Endodermal cell (in vitro differentiated cells): ENCODE data around the gene SLC16A14. TPM values are rescaled to one million over a fixed set of nuclear protein-coding genes. Genes with fewer than 3 reads are reported as not detected.
A peak's percentile ranks its signal among the peaks of the same experiment; 100 is the strongest.

Source experiments
- DNase-seq: peaks from one replicate; pipeline ENCODE4 v3.0.0-alpha.2; 2017
- H3K27ac ChIP-seq: 2 replicates; pipeline ENCODE4 v1.5.1; 2013; ENCODE audit warnings: mild to moderate bottlenecking, low read depth, low read length, moderate library complexity
- H3K27me3 ChIP-seq: 2 replicates; pipeline ENCODE4 v1.6.1; 2013; ENCODE audit warnings: mild to moderate bottlenecking, low read length, moderate library complexity; ENCODE audit not compliant: insufficient read depth, control insufficient read depth, poor library complexity, severe bottlenecking
- H3K36me3 ChIP-seq: 2 replicates; pipeline ENCODE4 v1.7.0; 2013; ENCODE audit warnings: mild to moderate bottlenecking, low read length, moderate library complexity; ENCODE audit not compliant: control insufficient read depth, insufficient read depth
- H3K4me1 ChIP-seq: one replicate; pipeline ENCODE4 v1.7.0; 2013; ENCODE audit warnings: low read length; ENCODE audit not compliant: control insufficient read depth, insufficient read depth
- H3K4me3 ChIP-seq: 2 replicates; pipeline ENCODE4 v1.5.1; 2013; ENCODE audit warnings: mild to moderate bottlenecking, low read length, moderate library complexity
- H3K9ac ChIP-seq: 2 replicates; pipeline ENCODE4 v1.6.1; 2013; ENCODE audit warnings: mild to moderate bottlenecking, low read length, moderate library complexity; ENCODE audit not compliant: poor library complexity, severe bottlenecking; ENCODE audit errors: extremely low read depth
- H3K9me3 ChIP-seq: 2 replicates; pipeline ENCODE4 v1.6.1; 2013; ENCODE audit warnings: mild to moderate bottlenecking, low read length, moderate library complexity; ENCODE audit not compliant: control insufficient read depth
- H3K27ac Mint-ChIP-seq: 2 replicates; pipeline ENCODE4 v1.8.0; 2020; ENCODE audit warnings: mixed read lengths
- H3K27me3 Mint-ChIP-seq: 2 replicates; pipeline ENCODE4 v1.8.0; 2021; ENCODE audit warnings: mild to moderate bottlenecking, mixed read lengths; ENCODE audit not compliant: insufficient read depth
- H3K36me3 Mint-ChIP-seq: 2 replicates; pipeline ENCODE4 v1.8.0; 2020; ENCODE audit warnings: low read depth, mixed read lengths
- H3K4me1 Mint-ChIP-seq: 2 replicates; pipeline ENCODE4 v1.8.0; 2020; ENCODE audit warnings: mixed read lengths
- H3K4me3 Mint-ChIP-seq: 2 replicates; pipeline ENCODE4 v1.8.0; 2020; ENCODE audit warnings: mild to moderate bottlenecking, moderate library complexity, mixed read lengths
- H3K9me3 Mint-ChIP-seq: 2 replicates; pipeline ENCODE4 v1.8.0; 2020; ENCODE audit warnings: mild to moderate bottlenecking, mixed read lengths
- WGBS, 2 experiments: methylation state at CpG; one replicate each; pipeline versions ENCODE4 v1.1.5 to v1.1.7; 2013; ENCODE audit warnings: missing lambda C conversion rate in 2 of 2, mixed read lengths in 1 of 2; ENCODE audit not compliant: insufficient coverage in 1 of 2, insufficient read length in 1 of 2; 5-methylcytosine and 5-hydroxymethylcytosine counted together
- total RNA-seq, 2 donors: library from RNA; stranded (reverse); fragmentation: NEBNext Ultra II Directional in 1 of 2; extraction: Animal tissue kit (Norgen Biotek cat#: 25700) in 1 of 2; gene quantifications; 2 replicates in 1 of 2; 3 replicates in 1 of 2; pipeline ENCODE4 v1.2.1, GENCODE V29; 2021
- TF ChIP-seq, protein P1 (sequence below): fragments of 200-600 bp; sonication (generic); conservative IDR thresholded peaks from 2 replicates; pipeline ENCODE4 v1.5.0; 2021; ENCODE audit warnings: antibody characterized with exemption, mild to moderate bottlenecking

SLC16A14 gene
- total RNA-seq, 2 donors from 2014 or later = 1.2 to 10.2 TPM

DNA sequence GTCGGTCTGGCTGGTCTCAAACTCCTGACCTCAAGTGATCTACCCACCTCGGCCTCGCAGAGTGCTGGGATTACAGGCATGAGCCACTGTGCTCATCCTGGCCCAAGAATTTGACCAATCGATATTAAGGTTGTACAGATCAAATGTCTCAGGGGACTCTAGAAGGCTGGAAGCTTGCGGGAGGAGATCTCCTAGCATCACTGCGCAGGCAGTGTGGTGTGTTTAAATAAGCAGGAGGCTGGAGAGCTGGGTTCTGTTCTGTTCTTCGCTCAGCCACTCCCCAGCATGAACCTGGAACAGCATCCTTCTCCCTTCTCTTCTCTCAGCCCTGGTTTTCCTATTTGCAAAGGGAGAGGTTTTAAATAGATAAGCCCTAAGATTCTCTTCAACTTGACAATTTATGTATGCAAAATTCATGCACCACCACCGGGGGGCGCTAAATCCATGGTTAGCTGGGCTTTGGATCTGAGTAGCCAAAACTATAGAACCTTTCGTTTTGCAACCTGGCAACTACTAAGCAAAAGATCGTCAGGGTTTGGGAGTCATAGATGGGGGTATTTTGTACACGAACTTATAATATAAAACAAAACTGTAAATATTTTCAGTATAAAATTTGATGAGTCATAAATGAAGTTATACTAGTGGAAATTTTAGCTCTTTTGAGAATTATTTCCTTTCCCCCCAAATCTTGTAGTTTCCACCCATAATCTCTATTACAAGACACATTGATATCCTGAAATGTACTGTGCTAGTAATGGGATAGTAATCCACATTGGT lies 60.6 kb downstream of the SLC16A14 start:
- 69 to 93% methylated on average over 3 to 10 of the region's 12 CpGs for WGBS, 2 experiments
- H3K4me3 ChIP-seq = no peak overlapping the region
- Mint-ChIP-seq H3K4me3 (no peak overlapping the region), H3K9me3 (no peaks in the 10 kb centered on the region), H3K27ac (no peak overlapping the region), H3K4me1 (peaks cover 4% of the 10 kb centered on the region), H3K36me3 (peaks cover 10% of the 10 kb centered on the region), H3K27me3 (no peaks in the 10 kb centered on the region)
- DNase-seq = peak; percentile 94
- H3K4me1 ChIP-seq = no peaks in the 10 kb centered on the region
- no peaks in the 10 kb centered on the region for H3K27me3 ChIP-seq
- no peaks in the 10 kb centered on the region for H3K9me3 ChIP-seq
- H3K27ac ChIP-seq = no peak overlapping the region
- H3K9ac ChIP-seq = no peak overlapping the region
- TF ChIP-seq, protein P1, sequence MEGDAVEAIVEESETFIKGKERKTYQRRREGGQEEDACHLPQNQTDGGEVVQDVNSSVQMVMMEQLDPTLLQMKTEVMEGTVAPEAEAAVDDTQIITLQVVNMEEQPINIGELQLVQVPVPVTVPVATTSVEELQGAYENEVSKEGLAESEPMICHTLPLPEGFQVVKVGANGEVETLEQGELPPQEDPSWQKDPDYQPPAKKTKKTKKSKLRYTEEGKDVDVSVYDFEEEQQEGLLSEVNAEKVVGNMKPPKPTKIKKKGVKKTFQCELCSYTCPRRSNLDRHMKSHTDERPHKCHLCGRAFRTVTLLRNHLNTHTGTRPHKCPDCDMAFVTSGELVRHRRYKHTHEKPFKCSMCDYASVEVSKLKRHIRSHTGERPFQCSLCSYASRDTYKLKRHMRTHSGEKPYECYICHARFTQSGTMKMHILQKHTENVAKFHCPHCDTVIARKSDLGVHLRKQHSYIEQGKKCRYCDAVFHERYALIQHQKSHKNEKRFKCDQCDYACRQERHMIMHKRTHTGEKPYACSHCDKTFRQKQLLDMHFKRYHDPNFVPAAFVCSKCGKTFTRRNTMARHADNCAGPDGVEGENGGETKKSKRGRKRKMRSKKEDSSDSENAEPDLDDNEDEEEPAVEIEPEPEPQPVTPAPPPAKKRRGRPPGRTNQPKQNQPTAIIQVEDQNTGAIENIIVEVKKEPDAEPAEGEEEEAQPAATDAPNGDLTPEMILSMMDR = peak; percentile 93
- H3K36me3 ChIP-seq = no peaks in the 10 kb centered on the region

DNA sequence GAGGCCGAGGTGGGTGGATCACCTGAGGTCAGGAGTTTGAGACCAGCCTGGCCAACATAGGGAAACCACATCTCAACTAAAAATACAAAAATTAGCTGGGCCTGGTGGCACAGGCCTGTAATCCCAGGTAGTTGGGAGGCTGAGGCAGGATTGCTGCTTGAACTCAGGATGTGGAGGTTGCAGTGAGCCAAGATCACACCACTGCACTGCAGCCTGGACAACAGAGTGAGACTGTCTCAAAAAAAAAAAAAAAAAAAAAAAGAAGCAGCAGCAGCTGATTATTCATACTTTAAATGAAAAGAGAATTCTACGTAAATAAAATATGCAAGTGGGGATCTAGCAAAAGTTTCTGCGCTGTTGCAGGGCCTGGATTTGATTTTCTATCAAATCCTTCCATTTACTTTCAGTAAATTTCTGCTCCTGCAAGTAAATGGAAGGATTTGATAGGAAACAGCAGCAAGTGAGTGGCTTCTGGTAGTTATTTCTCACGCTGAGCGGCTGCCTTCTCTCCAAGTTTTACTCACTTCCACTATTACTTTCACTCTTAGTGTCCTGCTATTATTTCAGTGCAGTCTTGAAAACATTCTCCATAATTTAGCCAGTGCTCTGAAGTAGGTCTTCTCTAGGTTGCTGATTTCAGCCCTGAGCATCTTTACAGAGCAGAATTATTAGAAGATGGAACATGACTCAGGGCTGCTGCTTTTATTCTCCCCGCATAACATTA lies 68.4 kb downstream of the SLC16A14 start:
- WGBS, 2 experiments = 91% methylated on average over 4 to 6 of the region's 6 CpGs

DNA sequence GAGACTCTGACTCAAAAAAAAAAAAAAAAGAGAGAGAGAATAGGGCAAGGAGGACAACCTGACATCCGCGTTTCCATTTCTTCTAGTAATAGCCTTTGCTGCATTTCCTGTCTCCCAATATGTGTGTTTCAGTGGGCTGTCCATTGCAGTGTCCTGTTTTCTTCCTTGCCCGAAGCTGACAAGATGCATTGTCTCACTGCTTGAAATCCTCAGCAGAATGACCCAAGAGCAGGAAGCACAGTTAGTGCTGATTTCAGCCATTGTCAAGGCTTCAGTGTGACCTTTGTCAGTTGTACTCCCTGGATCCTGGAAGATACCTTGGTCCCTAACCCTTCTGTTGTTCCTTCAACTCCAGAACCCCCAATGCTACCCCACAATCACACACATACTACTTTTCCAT lies 71.2 kb downstream of the SLC16A14 start:
- DNase-seq = no peak
- no peaks in the 10 kb centered on the region for H3K4me1 ChIP-seq
- Mint-ChIP-seq H3K4me1 (no peaks in the 10 kb centered on the region), H3K4me3 (no peak overlapping the region), H3K27ac (no peak overlapping the region), H3K9me3 (no peaks in the 10 kb centered on the region), H3K36me3 (peaks cover 11% of the 10 kb centered on the region), H3K27me3 (no peaks in the 10 kb centered on the region)
- no peak overlapping the region for H3K27ac ChIP-seq
- H3K9me3 ChIP-seq = no peaks in the 10 kb centered on the region
- no peak overlapping the region for H3K9ac ChIP-seq
- no peaks in the 10 kb centered on the region for H3K27me3 ChIP-seq
- WGBS, 2 experiments = 94 to 95% methylated on average over 2 to 3 of the region's 3 CpGs
- no peak overlapping the region for H3K4me3 ChIP-seq
- no peaks in the 10 kb centered on the region for H3K36me3 ChIP-seq
- TF ChIP-seq, protein P1 = no peak

More for the DNA sequence above, 68.4 kb downstream of the SLC16A14 start:
- Mint-ChIP-seq H3K4me1 (no peaks in the 10 kb centered on the region), H3K4me3 (no peak overlapping the region), H3K27me3 (no peaks in the 10 kb centered on the region), H3K27ac (no peak overlapping the region), H3K36me3 (peaks cover 18% of the 10 kb centered on the region), H3K9me3 (no peaks in the 10 kb centered on the region)
- TF ChIP-seq, protein P1 = no peak
- Histone ChIP-seq H3K27ac (no peak overlapping the region), H3K4me3 (no peak overlapping the region), H3K9ac (no peak overlapping the region), H3K9me3 (no peaks in the 10 kb centered on the region), H3K36me3 (no peaks in the 10 kb centered on the region), H3K27me3 (no peaks in the 10 kb centered on the region), H3K4me1 (no peaks in the 10 kb centered on the region)
- no peak for DNase-seq
